ENCODE data around the gene EFNA5.
A peak's percentile ranks its signal among the peaks of the same experiment; 100 is the strongest.

Gene EFNA5

GRCh38 chr5:107670932-107671741, at the start of gene EFNA5:
Gene EFNA5 (minus strand): TSS chr5:107670937.
- DNase-seq (ENCODE audit: low read depth in 2 of 2) = no peak

- DNase-seq (ENCODE audit: low read depth in 2 of 2) = no peak
Measured at GRCh38 chr5:107719034-107719606, 48.4 kb upstream of the EFNA5 start.

DNA sequence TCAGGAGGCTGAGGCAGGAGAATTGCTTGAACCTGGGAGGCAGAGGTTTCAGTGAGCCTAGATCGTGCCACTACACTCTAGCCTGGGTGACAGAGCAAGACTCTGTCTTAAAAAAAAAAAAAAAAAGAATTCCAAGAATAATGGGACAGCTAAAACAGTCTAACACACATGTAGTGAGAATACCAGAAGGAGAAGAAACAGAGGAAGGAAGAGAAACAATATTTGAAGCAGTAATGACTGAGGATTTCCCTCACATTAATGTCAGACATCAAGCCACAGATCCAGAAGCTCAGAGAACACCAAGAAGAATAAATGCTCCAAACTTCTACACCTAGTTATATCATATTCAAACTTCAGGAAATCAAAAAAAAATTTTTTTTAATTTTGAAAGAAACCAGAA, 47.1 kb upstream of the EFNA5 start:
- DNase-seq (ENCODE audit: low read depth in 2 of 2) = no peak

- no peak for DNase-seq (ENCODE audit: low read depth in 2 of 2)
Measured at GRCh38 chr5:107713228-107713627, 42.5 kb upstream of the EFNA5 start.

- DNase-seq (ENCODE audit: low read depth in 2 of 2) = no peak
Measured at GRCh38 chr5:107712359-107712870, 41.7 kb upstream of the EFNA5 start.

- no peak for DNase-seq (ENCODE audit: low read depth in 2 of 2)
Measured at GRCh38 chr5:107705402-107706014, 34.8 kb upstream of the EFNA5 start.

- DNase-seq (ENCODE audit: low read depth in 2 of 2) = no peak
Measured at GRCh38 chr5:107704681-107705401, 34.1 kb upstream of the EFNA5 start.

- no peak for DNase-seq (ENCODE audit: low read depth in 2 of 2)
Measured at GRCh38 chr5:107700481-107700880, 29.7 kb upstream of the EFNA5 start.

- DNase-seq (ENCODE audit: low read depth in 2 of 2) = no peak
Measured at GRCh38 chr5:107699425-107699824, 28.7 kb upstream of the EFNA5 start.

GRCh38 chr5:107698286-107698685, 27.5 kb upstream of the EFNA5 start:
- DNase-seq (ENCODE audit: low read depth in 2 of 2) = no peak

- DNase-seq (ENCODE audit: low read depth in 2 of 2) = no peak
Measured at GRCh38 chr5:107696498-107696897, 25.8 kb upstream of the EFNA5 start.

- DNase-seq (ENCODE audit: low read depth in 2 of 2) = no peak
Measured at GRCh38 chr5:107696080-107696479, 25.3 kb upstream of the EFNA5 start.

- no peak for DNase-seq (ENCODE audit: low read depth in 2 of 2)
Measured at GRCh38 chr5:107687937-107688336, 17.2 kb upstream of the EFNA5 start.

DNA sequence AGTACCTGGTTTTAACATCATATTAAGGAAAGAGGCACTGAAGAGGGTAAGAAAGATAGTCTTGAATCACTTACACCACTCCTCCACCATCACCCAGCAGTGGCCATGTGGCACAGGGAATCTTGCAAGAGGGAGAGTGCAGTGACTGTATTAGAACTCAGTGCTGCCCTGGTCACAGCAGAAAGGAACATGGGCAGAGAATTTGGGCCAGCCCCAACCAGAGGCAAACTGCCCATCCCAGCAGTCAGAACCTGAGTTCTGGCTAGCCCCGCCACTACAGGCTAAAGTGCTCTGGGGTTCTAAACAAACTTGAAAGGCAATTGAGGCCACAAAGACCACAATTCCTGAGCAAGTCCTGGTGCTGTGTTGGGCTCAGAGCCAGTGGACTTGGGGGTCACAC, 16.7 kb upstream of the EFNA5 start:
- DNase-seq (ENCODE audit: low read depth in 2 of 2) = no peak

GRCh38 chr5:107682533-107682932, 11.8 kb upstream of the EFNA5 start:
- no peak for DNase-seq (ENCODE audit: low read depth in 2 of 2)

- DNase-seq (ENCODE audit: low read depth in 2 of 2) = no peak
Measured at GRCh38 chr5:107680799-107681198, 10.1 kb upstream of the EFNA5 start.

GRCh38 chr5:107680099-107680498, 9.4 kb upstream of the EFNA5 start:
- no peak for DNase-seq (ENCODE audit: low read depth in 2 of 2)

DNA sequence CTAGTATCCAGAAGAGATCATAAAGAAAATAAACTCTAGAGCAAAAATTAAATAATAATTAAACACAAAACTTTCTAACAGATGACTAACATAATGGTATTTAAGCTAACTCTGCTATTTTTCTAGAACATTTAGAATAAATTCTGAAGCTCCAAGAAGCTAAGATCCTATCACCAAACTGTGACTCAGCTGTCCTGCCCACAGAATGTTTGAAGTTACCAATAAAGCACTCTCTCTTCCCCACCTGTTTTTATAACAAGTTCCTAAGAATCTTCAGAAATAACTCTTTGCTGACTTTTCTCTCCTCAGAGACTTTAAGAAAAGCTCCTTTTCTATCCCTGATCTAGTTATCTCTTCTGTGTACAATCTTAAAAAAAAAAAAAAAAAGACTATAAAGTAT, 6.0 kb upstream of the EFNA5 start:
- DNase-seq (ENCODE audit: low read depth in 2 of 2) = no peak

DNA sequence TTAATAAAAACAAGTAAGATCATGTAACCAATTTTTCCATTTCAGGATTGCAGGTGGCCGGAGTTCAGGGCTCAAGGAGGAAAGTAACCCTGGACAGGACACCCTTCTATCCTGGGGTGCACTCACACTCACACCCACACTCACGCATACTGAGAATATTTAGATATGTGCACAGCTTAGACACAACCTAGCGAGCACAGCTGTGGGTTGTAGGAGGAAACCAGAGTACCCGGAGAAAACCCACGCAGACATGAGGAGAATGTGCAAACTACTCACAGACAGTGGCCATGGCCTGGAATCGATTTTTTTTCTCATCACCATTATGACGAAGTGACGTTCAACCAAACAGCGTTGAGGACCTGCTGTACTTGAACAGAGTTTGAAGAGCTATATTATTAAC, 4.5 kb upstream of the EFNA5 start:
- DNase-seq (ENCODE audit: low read depth in 2 of 2) = no peak

GRCh38 chr5:107674655-107675054, 3.9 kb upstream of the EFNA5 start:
- no peak for DNase-seq (ENCODE audit: low read depth in 2 of 2)

DNA sequence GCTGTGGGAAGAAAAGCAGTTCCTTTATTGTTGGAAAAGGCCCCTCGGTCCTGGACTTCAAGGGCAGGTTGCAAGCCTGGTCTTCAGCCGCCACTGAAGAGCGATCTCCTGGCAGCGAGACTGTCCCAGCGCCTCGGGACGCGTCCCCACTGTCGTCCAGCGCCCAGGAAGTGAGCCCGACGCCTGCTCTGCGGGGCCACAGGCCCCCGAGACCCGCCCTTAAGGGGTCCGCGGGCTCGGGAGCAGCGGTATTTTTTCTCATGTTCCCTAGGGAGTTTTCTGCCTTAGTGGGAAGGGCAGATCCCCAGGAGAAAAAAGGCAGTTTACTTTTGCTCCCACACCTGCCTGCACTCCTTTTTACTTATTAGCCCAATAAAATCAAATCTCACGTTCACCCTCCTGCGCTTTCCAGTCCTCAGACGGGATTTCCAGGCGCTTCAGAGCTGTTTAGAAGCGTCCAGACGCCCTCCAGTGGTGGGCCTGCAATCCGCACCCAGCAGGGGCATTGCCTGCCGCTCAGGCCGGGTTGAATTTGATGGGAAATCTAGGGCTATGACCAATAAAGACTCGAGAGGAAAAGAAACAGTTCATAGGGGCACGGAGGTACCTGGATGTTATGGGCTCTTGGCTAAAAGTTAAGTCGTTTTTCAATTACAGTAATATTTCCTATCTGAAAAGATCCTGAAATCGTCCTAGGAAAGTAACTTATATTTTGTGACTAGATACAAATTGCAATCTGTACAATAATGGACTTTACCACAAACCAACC, 2.8 kb upstream of the EFNA5 start:
- peak; percentile 36 to 43 for DNase-seq (ENCODE audit: low read depth in 2 of 2)

DNA sequence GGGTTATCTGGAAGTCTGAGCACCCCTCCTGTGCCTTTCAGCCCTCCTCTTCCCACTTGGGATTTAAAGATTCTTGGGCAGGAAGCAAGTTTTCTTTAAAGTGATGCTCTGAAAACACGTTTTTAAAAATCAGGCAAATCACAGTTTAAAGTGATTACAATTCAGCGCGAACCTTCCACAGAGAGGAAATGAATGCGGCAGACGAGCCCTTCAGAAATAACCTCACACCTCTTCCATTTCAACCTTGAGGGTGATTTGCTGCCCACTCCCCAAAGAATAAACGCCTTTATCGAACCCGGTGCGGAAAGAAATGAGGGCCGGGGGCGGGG, 2.3 kb upstream of the EFNA5 start:
- no peak for DNase-seq (ENCODE audit: low read depth in 2 of 2)

Data from stimulated activated CD8-positive, alpha-beta memory T cell treated with anti-CD3 and anti-CD28 coated beads, Interleukin-7, amount 100 ng/mL, for 1 hour (primary cell).